SW480 (cell line): Measurements from ENCODE around the gene CBFB.
"Not testable (repeated sequence)": the region's sequence is repeated elsewhere in the genome, so short reads cannot be mapped to it uniquely, and the experiment has no call there.

Experiments used
- DNase-seq: peaks from one replicate; pipeline ENCODE4 v3.0.0-alpha.2; 2016; ENCODE audit warnings: low spot score

CBFB gene

GRCh38 chr16:67041520-67041919 lies 12.6 kb downstream of the CBFB start:
- DNase-seq, result not testable (repeated sequence)

DNA sequence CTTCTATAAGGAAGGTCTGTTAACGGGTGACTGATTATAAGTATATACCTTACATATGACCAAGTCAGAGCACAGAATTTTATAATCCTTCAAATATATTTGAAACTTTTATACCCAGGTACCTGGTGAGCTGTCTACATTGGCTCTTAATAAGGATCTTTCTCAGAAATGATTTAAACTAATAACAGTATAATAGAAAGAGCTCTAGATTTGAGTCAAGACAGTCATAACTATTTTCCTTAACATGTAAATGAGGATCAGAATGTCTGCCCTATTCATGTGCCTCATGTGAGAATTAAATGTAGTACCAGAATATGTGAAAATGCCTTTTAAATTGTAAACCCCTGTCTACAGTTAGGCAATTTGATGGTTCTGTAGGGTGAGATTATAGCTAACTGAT lies 14.5 kb downstream of the CBFB start:
- DNase-seq, result no peak

- DNase-seq, result no peak
Measured at GRCh38 chr16:67050796-67051195, 21.8 kb downstream of the CBFB start.

DNA sequence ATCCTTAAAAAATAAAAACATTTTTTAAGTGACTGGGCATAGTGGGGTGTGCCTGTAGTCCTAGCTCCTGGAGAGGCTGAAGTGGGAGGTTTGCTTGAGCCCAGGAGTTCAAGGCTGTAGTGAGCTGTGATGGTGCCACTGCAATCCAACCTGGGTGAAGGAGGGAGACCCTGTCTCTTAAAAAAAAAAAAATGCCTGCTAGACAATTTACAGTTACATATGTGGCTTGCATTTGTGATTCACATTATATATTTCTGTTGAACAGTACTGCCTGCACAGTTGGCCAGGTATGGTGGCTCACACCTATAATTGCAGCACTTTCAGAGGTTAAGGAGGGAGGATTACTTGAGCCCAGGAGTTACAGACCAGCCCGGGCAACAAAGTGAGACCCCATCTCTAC lies 23.4 kb downstream of the CBFB start:
- no peak for DNase-seq

GRCh38 chr16:67053767-67054334 lies 24.9 kb downstream of the CBFB start:
- DNase-seq, result no peak

DNA sequence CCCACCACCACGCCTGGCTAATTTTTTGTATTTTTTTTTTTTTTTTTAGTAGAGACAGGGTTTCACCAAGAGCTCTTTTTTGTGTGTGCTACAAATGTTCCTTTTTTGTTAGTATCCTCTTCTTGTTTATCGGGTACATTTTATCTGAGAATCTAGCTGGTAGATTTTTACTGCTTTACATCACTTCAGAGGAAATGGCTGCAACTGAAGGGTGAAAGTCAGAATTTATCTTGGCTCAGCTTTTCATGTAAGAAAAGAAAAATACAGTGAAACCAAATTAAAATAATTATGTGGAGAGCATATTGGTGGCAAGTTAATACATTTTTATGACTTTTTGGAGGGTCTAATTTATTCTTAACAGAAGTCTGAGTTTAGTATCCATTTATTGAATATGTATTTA lies 26.0 kb downstream of the CBFB start:
- DNase-seq, result no peak

DNA sequence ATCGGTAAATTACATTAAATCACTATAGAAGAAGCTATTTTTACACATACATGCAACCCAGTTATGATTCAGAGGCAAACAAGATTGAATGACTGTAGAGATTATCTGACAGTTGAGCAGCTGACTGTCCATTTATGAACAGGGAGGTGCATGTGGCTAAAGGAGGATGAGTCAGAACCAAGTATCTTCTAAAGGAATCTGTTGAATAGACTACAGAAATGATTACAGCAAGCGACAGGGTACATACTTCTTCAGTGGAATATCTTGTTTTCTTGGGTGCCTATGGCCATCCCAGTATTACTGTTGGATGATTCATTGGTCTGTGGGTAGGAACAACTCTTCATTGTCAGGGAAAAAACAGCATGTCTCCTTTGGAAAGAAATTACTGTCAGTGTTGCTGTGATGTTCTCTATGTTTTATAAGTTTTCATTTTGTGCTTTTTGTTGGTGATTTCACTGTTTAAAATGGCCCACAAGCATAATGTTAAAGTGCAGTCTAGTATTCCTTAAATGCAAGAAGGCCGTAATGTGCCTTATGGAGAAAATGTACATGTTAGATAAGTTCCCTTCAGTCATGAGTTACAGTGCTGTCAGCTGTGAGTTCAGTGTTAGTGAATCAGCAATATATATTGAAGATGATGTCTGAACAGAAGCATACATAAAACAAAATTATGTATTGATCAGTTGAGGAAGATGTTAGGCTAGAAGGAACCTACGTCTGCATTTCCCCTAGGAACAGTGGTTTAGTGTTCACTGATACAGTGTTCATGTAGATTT lies 27.0 kb downstream of the CBFB start:
- DNase-seq, result peak; percentile 60

- DNase-seq, result no peak
Measured at GRCh38 chr16:67063008-67063407, 34.1 kb downstream of the CBFB start.

DNA sequence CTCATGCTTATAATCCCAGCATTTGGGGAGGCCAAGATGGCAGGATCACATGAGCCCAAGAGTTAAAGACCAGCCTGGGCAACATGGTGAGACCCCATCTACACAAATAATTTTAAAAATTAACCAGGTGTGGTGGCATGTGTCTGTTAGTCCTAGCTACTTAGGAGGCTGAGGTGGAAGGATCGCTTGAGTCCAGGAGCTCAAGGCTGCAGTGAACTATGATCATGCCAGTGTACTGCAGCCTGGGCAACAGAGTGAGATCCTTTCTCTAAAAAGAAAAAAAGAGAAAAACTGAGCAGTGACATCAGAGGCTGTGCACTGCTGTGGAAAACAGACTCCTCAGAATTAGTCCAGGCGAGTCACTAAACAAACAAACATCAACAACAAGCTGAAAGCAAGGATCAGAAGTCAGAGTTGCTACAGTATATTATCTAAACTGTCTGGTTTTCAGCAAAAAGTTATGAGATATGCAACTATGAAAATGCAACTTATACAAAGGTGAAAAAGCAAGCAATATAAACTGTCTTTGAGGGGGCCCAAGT lies 39.3 kb downstream of the CBFB start:
- DNase-seq, result no peak

GRCh38 chr16:67071476-67072048 lies 42.6 kb downstream of the CBFB start:
- DNase-seq, result no peak

- no peak for DNase-seq
Measured at GRCh38 chr16:67075331-67075730, 46.4 kb downstream of the CBFB start.

DNA sequence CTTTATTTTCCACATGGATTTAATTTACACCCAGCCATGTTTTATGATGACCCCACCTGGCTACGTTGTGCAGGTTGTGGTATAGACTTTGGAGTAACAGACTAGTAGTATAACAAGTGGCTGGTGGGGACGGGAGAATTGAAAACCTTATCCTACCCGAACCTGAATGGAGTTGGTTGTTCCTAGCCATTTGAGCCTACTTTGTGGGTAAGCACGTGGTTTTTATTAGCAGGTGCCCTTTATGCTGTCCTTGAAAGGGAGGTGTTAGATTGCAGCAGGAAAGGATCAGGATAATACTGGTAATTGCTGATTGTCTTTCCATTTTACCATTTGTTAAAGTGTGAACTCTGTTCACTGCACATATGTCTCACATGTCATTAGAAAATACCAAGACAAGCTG lies 48.9 kb downstream of the CBFB start:
- DNase-seq, result no peak

DNA sequence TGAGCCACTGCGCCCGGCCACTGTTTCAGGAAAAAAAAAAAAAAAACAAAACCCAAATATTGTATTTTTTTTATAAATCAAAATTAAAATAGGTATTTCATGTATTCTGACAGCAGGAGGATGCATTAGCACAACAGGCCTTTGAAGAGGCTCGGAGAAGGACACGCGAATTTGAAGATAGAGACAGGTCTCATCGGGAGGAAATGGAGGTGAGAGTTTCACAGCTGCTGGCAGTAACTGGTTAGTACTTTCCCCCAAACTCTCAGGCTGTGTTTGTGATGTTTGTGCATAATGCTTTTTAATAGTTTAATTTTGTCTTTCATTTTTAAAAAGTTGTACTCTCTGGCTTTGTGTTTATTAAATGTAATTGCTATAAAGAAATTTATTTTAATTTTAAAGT lies 53.2 kb downstream of the CBFB start:
- DNase-seq, result no peak

DNA sequence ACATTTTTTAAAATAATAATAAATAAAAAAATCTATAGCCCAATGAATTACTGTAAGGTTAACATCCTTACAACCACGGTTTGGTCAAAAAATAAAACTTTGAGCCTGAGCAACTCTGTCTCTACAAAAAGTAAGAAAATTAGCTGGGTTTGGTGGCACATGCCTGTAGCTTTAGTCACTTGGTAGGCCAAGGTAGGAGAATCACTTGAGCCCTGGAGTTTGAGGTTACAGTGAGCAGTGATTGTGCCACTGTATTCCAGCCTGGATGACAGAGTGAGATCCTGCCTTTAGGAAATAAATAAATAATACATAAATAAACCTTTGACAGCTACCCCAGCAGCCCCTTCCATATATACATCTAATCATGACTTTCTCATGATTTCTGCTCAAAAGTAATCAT lies 53.9 kb downstream of the CBFB start:
- DNase-seq, result no peak

GRCh38 chr16:67084345-67085028 lies 55.5 kb downstream of the CBFB start:
- DNase-seq, result no peak

- DNase-seq, result no peak
Measured at GRCh38 chr16:67086822-67087221, 57.9 kb downstream of the CBFB start.

GRCh38 chr16:67087291-67087690 lies 58.3 kb downstream of the CBFB start:
- no peak for DNase-seq

DNA sequence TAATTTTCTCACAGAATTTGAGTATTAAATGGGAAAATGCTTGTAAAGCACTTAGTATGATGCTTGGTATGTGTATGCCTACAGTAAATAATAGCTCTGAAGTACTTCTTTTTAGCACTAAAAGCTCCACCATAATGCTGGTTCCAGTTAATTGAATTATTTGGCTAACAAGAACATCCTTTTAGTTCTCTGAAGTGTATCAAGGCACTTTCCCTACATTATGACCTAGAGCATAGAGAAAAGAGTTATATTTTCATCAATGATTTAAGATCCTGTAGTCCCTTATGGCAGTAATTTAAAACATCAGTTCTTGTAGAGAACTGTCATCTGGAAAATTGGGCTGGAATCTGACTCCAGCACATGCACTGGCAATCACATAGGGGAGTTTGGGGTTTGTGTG lies 58.9 kb downstream of the CBFB start:
- DNase-seq, result no peak

DNA sequence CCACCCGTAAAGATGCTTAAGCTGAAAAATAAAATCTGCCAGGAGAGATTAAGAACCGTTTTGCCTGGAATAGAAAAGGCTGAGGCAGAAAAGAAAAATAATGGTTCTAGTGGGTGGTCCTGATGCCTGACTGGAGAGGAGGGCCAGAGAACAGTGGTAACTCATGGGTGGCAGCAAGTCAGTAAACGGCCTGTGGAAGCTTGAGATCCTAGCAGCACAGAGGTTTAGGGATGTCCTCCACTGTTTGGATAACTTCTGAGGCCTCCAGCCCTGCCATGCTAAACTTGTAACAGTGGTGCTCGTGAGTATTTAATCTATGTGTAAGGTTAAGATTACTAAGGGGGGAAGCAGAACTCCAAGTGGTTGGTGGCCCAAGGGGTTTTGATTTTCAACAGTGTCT lies 59.6 kb downstream of the CBFB start:
- no peak for DNase-seq

- DNase-seq, result no peak
Measured at GRCh38 chr16:67089101-67089500, 60.2 kb downstream of the CBFB start.

GRCh38 chr16:67091906-67092566 lies 63.1 kb downstream of the CBFB start:
- no peak for DNase-seq

- no peak for DNase-seq
Measured at GRCh38 chr16:67093098-67093726, 64.3 kb downstream of the CBFB start.
